Retina (tissue), 1 donor: ENCODE measurements around the gene SLC29A4.
A peak's percentile ranks its signal among the peaks of the same experiment; 100 is the strongest.
"Not testable (repeated sequence)": the region's sequence is repeated elsewhere in the genome, so short reads cannot be mapped to it uniquely, and the experiment has no call there.

Experiments used
- DNase-seq: peaks from one replicate; pipeline ENCODE4 v3.0.0-alpha.2; 2016

Gene SLC29A4

DNA sequence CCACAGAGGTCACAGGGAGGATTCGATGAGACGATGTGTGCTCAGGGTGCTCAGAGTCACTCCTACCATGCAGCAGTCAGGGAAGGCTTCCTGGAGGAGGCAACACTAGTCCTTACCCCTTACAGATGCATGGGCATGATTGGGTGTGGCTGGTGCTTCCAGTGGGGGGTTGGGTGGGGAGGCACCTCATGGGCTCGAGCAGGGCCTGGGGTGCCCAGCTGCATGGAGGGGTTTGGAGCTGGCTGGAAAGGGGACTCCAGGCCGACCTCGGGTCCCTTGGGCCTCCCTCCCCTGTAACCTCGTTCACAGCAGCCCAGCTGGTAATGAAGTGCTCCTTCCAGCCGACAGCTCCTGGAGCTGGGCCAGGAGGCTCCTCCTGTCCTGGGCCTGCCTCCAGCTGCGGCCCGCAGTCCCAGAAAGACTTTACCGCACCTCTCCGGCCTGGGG, 7.7 kb upstream of the SLC29A4 start:
- not testable (repeated sequence) for DNase-seq

DNA sequence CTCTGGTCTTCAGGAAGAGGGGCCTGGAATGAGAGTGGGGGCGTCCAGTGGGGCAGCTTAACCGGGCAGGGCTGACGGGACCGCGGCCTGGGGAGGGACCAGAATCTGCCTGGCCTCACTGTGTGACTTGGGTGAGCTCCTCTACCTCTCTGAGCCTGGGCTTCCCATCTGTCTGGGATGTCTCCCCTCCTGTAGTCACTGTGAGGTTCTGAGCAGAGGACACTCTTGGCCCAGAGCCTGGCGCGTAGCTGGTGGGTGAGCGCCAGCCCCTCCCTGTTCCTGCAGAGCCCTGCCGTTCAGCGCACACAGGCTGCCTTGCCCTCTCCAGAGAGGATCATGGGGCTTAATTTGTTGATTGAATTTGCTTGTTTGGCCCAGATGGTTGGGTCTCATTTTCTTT, 7.2 kb upstream of the SLC29A4 start:
- DNase-seq = not testable (repeated sequence)

GRCh38 chr7:5276123-5276522, 6.6 kb upstream of the SLC29A4 start:
- not testable (repeated sequence) for DNase-seq

GRCh38 chr7:5276611-5277010, 6.1 kb upstream of the SLC29A4 start:
- DNase-seq = no peak

GRCh38 chr7:5278766-5279165, 4.0 kb upstream of the SLC29A4 start:
- DNase-seq = no peak

DNA sequence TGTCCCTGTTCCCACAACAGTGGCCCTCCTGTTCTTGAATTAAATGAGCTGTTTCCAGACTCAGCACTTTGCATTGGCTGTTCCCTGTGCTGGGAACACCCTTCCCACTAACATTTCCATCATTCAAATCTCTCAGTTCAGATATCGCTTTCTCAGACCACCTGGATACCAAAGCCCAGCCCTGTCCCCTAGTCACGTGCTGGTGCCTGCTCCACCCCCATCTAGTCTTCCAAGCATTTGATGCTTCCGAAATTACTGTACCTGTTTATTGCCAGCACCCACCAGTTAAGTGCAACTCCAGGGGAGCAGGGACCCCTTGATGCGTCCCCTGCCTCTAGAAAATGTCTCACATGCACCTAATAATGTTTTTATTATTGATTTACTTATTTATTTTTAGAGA, 3.0 kb upstream of the SLC29A4 start:
- DNase-seq = no peak

- not testable (repeated sequence) for DNase-seq
Measured at GRCh38 chr7:5281598-5282500, 894 bp upstream of the SLC29A4 start.

DNA sequence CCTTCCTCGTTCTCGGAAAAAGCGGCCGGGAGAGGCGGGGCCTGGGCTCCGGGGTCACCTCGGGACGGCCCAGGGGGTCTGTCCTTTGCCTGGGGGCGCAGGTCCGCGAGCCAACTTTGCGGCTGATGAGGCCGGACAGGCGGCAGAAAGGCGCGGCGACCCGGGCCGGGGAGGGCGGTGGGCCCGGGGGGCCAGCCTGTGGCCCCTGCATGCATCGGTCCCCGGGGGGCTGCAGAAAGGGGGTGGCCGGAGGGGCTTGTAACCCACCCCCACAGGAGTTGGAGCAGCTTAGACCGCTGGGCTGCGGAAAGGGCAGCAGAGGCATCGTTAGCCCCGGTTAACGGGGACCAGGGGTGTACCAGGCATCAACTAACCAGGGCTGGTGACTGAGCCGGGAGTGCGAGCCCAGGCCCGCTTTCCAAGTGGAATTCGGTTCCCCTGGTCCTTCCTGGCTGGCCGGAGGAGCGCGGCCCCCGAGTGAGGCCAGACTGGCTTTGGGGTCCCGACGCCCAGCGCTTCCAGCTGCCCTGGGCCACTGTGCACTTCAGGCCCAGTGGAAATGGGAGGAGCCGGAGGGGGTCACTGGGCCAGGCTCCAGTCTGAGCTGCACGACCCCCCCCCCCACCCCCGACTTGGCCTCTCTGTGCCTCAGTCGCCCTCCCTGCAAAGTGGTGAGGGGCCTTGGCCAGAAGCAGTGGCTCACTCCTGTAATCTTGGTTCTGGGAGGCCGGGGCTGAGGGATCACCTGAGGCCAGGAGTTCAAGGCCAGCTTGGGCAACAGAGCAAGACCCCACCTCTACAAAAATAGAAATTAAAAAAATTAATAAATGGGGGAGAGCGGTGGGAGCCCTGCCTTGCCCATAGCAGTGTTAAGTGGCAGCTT, 919 bp downstream of the SLC29A4 start:
- peak; percentile 62 for DNase-seq

DNA sequence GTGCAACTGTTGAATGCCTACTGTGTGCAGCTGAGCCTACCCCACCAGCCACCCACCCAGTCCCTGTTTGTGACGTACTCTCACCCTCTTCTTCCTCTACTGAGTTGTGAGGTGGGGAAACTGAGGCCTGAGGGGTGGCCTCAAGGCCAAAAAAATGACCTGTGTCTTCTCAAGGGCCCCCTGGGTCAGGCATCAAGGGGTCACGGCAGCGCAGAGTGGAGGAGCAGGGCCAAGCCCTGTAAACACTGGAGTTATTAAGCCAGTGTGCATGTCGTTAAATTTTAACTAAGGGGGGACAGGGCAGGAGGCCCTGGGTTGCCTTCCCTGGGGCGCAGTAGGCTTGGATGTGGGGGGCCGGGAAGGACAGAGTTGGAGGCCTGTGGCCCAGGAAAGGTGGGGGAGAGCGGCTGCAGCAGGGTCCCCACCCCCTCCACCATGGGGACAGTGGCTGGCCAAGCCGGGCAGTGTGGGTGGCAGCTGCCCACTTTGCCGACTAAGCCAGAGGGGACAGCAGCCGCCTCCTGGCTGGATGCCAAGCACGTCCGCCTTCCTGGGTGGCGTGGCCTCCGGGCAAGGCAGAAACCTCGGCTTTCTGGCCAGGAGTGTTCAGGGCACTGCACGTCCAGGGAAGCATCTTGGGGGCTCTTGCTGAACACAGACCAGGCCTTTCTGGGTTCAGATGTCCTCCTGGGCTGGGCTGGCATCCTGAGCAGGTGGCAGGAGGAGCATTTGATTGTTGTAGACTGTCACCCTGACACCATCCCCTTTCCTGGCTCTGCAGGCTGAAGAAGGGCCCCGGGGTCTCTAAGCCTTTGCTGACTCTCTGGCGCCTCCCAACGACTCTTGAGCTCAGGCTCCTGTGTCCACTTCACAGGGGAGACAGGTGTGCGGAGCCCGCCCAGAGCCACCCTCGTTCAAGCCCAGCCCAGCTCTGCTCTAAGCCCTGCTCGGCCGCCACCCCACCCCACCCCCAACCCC, 1.9 kb downstream of the SLC29A4 start:
- DNase-seq = peak; percentile 80

- no peak for DNase-seq
Measured at GRCh38 chr7:5286933-5287332, 4.2 kb downstream of the SLC29A4 start.

DNA sequence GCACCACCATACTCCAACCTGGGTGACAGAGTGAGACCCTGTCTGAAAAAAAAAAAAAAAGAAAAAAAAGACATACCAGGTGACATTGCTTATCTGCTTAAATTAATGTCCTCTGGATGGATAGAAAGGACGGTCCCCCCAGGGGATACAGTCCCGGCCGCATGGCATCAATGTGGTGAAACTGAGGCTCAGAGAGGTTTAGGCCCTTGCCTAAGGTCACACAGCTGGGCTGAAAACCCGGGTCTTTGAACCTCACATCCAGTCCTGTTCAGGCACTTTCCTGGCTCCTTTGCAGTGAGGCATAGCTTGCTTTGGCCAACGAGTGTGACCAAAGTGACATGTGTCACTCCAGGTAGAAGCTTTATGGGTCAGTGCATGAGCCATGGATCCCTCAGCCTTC, 4.6 kb downstream of the SLC29A4 start:
- not testable (repeated sequence) for DNase-seq

DNA sequence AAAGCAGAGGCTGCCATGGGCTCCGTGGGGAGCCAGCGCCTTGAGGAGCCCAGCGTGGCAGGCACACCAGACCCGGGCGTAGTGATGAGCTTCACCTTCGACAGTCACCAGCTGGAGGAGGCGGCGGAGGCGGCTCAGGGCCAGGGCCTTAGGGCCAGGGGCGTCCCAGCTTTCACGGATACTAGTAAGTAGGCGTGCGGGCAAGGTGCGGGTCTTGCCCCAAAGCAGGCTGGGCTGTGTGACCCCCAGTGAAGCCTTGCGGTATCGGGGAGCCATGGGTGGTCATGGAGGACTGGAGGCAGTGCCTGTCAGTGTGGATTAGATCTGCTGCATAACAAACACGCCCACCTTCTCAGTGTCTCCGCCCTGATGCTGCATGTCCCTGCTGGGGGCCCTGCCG, 5.1 kb downstream of the SLC29A4 start:
- DNase-seq = no peak

DNA sequence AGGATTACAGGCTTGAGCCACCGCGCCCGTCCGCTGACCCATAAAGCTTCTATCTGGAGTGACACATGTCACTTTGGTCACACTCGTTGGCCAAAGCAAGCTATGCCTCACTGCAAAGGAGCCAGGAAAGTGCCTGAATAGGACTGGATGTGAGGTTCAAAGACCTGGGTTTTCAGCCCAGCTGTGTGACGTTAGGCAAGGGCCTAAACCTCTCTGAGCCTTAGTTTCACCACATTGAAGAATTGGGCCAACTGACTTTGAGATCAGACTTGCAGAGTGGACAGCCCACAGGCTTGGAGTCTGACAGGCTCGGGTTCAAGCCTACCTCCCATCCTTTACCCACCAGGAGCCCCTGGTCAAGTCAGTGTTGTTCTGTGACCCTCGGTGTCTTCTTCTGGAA, 5.8 kb downstream of the SLC29A4 start:
- not testable (repeated sequence) for DNase-seq

- DNase-seq = no peak
Measured at GRCh38 chr7:5289355-5289754, 6.6 kb downstream of the SLC29A4 start.

DNA sequence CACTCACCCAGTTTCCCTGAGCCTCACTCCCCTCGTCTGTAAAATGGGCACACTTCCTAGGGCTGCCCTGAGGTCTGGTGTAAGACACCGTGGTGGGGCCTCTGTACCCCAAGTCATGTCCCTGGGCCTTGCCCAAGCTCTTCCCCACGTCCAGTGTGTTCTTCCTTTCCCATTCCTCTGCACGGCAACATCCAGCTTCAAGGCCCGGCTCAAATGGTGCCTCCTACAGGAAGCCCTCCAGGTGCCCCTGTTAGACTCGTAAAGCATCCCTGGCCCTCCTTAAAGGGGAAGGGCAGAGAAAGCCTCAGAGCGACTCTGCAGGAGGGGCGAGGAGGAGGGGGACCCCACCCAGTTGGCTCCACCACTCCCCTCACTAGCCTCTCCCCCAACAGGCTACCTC, 8.6 kb downstream of the SLC29A4 start:
- DNase-seq = no peak

GRCh38 chr7:5291711-5292335, 9.1 kb downstream of the SLC29A4 start:
- DNase-seq = not testable (repeated sequence)

DNA sequence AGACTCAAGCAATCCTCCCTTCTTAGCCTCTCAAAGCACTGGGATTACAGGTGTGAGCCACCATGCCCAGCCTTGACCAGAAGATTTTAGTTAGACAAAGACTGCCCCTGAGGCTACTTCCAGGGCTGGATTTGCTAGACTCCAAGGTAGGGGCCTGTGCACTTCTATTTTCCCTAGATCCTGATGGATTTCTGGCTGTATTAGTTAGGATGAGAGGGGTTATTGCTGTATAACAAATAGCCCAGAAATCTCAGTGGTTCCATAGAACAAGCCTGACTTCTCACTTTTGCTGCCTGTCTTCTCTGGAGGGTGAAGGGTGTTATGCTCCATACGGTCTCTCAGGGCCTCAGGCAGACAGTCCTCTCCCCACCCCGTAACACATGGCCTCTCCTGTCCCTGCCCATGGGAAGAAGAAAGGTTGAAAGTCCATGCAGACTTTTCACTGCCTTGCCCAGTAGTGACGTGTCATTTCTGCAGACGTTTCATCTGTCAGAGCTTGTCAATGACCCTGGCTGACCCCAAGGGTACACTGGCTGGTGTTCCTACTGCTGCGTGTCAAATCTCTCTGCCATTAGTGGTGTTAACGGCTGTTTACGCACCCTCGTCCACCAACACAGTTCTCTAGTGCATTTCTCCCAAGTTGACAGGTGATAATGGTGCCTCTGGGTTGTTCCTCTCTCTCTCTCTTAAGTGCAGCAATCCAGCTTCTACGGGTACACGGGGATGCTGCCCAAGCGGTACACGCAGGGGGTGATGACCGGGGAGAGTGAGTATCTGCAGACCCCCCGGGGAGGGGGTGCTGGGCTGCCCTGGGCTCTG, 11.6 kb downstream of the SLC29A4 start:
- DNase-seq = peak; percentile 40

DNA sequence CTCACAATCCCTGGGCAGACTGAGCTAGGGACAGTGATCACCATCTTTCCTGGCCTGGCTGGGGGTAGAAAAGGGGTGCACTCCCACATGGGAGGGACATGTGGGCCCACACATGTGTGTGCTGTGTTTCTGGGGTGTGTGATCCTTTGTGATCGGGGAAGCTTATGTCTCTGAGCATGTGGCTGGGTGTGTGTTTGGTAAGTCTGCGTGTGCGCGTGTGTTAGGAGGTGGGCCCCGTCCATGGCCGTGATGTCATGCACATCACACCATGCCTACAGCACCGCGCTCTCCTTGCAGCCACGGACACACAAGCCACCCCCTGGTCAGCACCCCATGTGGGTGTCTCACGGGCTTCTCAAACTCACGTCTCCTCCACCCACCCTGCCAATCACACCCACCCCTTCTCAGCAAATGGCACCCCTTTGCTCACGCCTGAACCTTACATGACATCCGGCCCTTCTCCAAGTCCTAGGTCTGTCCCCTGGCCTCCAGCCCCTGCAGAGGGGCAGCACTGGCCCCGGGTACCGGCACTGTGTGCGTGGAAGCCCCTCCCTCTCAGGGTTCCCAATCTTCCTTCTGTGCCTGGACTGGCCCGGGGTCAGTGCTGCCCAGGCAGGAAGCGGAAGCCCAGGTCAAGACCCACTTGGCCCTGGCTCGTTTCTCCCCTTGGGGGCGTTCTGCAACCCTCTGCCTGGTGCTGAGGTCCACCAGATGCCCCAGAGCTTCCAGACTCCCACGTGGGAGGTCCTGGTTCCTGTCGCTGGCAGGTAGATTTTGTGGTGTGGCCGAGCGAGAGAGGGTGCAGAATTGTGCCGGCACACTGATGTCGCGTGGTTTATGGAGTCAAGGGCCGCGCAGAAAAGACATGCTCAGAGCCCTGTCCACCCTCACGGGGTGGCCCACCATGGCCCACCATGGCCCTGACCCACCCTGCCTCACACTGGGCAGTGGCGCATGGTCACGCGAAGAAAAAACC, 12.6 kb downstream of the SLC29A4 start:
- no peak for DNase-seq

GRCh38 chr7:5296015-5296610, 13.4 kb downstream of the SLC29A4 start:
- no peak for DNase-seq
